Psoas muscle (tissue), 8 donors: ENCODE measurements around the gene PRR9. TPM values are rescaled to one million over a fixed set of nuclear protein-coding genes. Genes with fewer than 3 reads are reported as not detected.

Experiments used
- ATAC-seq, 4 donors: fragments of 200-7000 bp; cut with Tn5 transposase; one replicate each; pipeline ENCODE4 v1.9.1; 2020; ENCODE audit warnings: moderate library complexity in 3 of 4, mild to moderate bottlenecking in 2 of 4
- DNase-seq, 2 donors: peaks; one replicate each; pipeline ENCODE4 v3.0.0-alpha.2; 2020
- H3K27ac ChIP-seq: fragments of 200-600 bp; one replicate; pipeline ENCODE4 v1.8.0; 2022
- H3K27me3 ChIP-seq, 3 donors: fragments of 200-600 bp in 1 of 3; one replicate each; pipeline versions ENCODE4 v1.6.1 to v1.8.0; 2013 to 2022; ENCODE audit warnings: low read length in 2 of 3, mild to moderate bottlenecking in 2 of 3, moderate library complexity in 1 of 3; ENCODE audit not compliant: insufficient read depth in 3 of 3
- H3K36me3 ChIP-seq, 2 donors: fragments of 200-600 bp in 1 of 2; one replicate each; pipeline versions ENCODE4 v1.6.1 to v1.8.0; 2013 to 2022; ENCODE audit warnings: low read depth in 1 of 2, mild to moderate bottlenecking in 1 of 2, moderate library complexity in 1 of 2; ENCODE audit not compliant: insufficient read depth in 1 of 2
- H3K4me1 ChIP-seq: fragments of 200-600 bp; one replicate; pipeline ENCODE4 v1.8.0; 2022
- H3K4me3 ChIP-seq: fragments of 200-600 bp; one replicate; pipeline ENCODE4 v1.8.0; 2022; ENCODE audit warnings: mild to moderate bottlenecking
- H3K9me3 ChIP-seq: fragments of 200-600 bp; one replicate; pipeline ENCODE4 v1.8.0; 2022
- WGBS, 3 donors: extraction: QIAGEN DNeasy Blood & Tissue Kit; methylation state at CpG; one replicate each; pipeline versions ENCODE4 v1.1.6 to v1.1.7; 2013; 5-methylcytosine and 5-hydroxymethylcytosine counted together
- intact Hi-C, 2 donors: fragments of 100-400 bp; cut with DNase I; formaldehyde crosslinking; loops; one replicate each; pipeline versions ENCODE4 v1.11.0 to v1.14.2; 2022
- polyA plus RNA-seq, 3 donors: library from polyadenylated mRNA; stranded (reverse); fragments of 200-250 nt; gene quantifications; one replicate each; pipeline ENCODE4 v1.2.3, GENCODE V29; 2013
- total RNA-seq, 4 donors: library from RNA; stranded (reverse); fragmentation: NEBNext Ultra II Directional in 2 of 4; extraction: Animal tissue kit (Norgen Biotek cat#: 25700) in 2 of 4; gene quantifications; one replicate each; pipeline versions ENCODE4 v1.2.1 to v1.2.4, GENCODE V29; 2021 to 2023
- TF ChIP-seq, protein P1 (sequence below): fragments of 200-600 bp; IDR thresholded peaks from one replicate; pipeline ENCODE4 v1.8.0; 2022; ENCODE audit warnings: antibody characterized with exemption
- donor health status: healthy with polysubstance abuse.
- donor health status: DM: no; HTN: no; CAD: no; lungs with moderate emphysema.
- donor health status: Bipolar disorder and iron deficiency.
- donor health status: healthy.
- donor health status: DM: yes; HTN: yes; CAD: no.
- donor health status: DM: no; HTN: no; CAD: no.
- donor health status: DM: no; HTN: no; CAD: no.
- donor health status: DM: yes; HTN: yes; CAD: no.

PRR9 gene
- total and polyA plus RNA-seq, 7 donors = 0.04 TPM; not detected in 6

DNA sequence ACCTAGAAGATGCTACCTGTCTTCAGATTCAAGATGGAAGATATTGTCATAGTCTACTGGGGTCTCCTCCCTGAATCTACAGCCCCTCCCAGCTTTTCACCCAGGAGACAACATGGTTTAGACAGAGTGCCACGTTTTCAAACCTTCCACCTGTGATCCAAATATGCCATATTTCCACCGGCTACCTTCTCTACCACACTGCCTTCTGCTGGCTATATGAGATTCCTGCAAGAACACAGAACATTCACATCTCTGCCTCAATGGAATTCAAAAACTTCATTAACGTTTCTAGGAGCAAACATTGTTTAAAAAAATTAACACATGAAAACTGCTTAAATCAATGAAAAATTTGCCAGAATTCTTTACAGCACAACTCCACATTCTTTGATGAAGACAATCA, 27.0 kb upstream of the PRR9 start:
- TF ChIP-seq, protein P1, sequence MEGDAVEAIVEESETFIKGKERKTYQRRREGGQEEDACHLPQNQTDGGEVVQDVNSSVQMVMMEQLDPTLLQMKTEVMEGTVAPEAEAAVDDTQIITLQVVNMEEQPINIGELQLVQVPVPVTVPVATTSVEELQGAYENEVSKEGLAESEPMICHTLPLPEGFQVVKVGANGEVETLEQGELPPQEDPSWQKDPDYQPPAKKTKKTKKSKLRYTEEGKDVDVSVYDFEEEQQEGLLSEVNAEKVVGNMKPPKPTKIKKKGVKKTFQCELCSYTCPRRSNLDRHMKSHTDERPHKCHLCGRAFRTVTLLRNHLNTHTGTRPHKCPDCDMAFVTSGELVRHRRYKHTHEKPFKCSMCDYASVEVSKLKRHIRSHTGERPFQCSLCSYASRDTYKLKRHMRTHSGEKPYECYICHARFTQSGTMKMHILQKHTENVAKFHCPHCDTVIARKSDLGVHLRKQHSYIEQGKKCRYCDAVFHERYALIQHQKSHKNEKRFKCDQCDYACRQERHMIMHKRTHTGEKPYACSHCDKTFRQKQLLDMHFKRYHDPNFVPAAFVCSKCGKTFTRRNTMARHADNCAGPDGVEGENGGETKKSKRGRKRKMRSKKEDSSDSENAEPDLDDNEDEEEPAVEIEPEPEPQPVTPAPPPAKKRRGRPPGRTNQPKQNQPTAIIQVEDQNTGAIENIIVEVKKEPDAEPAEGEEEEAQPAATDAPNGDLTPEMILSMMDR = no peak
- WGBS, 3 donors = 8 to 15% (median 10%) methylated on average over 3 of the region's 3 CpGs
- Histone ChIP-seq H3K27me3 (peaks cover 0 to 7% (median 2%) of the 10 kb centered on the region in 3 donors), H3K36me3 (no peaks in the 10 kb centered on the region), H3K27ac (no peak overlapping the region), H3K9me3 (no peaks in the 10 kb centered on the region), H3K4me1 (no peaks in the 10 kb centered on the region), H3K4me3 (no peak overlapping the region)
- intact Hi-C loops = no loop called here
- ATAC-seq (no peak), DNase-seq (no peak)

DNA sequence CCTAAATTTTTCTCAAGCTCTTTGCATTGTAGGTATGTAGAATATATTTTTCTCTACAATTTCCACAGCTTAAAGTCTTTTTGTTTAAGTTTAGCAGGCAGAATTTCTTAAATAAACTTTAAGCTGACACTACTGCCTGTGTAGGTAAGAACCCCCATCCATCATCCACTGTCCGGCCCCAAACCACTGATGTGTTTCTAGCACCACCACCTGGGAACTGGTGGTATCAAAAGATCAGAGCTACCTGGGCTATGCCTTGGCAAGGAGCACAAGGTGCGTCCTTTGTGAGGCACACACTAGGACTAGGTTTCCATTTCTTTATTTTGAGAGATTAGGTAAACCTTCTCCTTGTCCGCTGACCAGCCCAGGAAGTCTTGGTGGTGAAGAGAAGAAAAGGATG, 24.7 kb upstream of the PRR9 start:
- TF ChIP-seq, protein P1 = no peak
- ATAC-seq (no peak), DNase-seq (no peak)
- H3K27me3 ChIP-seq = peaks cover 0 to 7% (median 2%) of the 10 kb centered on the region in 3 donors
- no peak overlapping the region for H3K27ac ChIP-seq
- no peaks in the 10 kb centered on the region for H3K4me1 ChIP-seq
- H3K9me3 ChIP-seq = no peaks in the 10 kb centered on the region
- WGBS, 3 donors = 18 to 33% (median 27%) methylated on average over 3 of the region's 3 CpGs
- intact Hi-C loops = no loop called here
- H3K36me3 ChIP-seq = no peaks in the 10 kb centered on the region
- H3K4me3 ChIP-seq = no peak overlapping the region

DNA sequence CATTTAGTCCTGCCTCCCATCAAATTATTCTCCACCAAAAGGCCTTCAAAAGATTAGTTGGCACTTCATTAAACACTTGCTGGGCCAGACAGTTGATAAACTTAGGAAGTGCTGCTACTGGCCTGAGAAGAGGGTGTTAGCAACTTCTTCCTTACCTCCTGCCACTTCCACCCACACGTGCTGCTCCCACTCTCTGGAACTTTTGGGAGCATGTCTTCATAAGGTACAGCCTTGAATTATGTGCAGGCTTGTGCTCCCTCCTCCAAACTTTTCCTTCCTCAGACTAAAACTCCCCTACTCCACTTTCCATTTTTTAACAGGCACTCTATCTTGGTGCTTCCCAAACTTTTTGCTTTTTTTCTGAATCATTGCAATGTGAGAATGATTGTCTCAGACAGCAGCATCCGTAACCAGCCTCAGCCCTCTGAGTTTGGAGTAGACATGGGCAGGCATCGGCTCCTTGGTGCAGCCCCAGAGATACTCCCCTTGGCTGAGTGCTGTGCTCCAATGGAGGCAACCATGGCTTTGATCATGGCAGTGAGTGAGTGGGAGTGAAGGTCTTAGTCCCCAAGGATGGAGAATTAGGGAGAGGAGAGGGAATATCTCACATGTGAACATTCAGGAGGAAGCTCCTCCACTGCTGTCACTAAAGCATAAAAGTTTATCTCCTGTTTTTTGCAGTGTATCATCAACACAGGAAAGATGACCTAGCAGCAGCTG, 22.9 kb upstream of the PRR9 start:
- TF ChIP-seq, protein P1 = no peak
- H3K9me3 ChIP-seq = no peaks in the 10 kb centered on the region
- H3K4me3 ChIP-seq = no peak overlapping the region
- no peaks in the 10 kb centered on the region for H3K4me1 ChIP-seq
- H3K27ac ChIP-seq = no peak overlapping the region
- intact Hi-C loops = no loop called here
- no peak for DNase-seq
- H3K27me3 ChIP-seq = peaks cover 2 to 7% (median 3%) of the 10 kb centered on the region in 3 donors
- no peak for ATAC-seq
- H3K36me3 ChIP-seq = no peaks in the 10 kb centered on the region
- WGBS, 3 donors = 44 to 61% (median 59%) methylated on average over 3 of the region's 3 CpGs

DNA sequence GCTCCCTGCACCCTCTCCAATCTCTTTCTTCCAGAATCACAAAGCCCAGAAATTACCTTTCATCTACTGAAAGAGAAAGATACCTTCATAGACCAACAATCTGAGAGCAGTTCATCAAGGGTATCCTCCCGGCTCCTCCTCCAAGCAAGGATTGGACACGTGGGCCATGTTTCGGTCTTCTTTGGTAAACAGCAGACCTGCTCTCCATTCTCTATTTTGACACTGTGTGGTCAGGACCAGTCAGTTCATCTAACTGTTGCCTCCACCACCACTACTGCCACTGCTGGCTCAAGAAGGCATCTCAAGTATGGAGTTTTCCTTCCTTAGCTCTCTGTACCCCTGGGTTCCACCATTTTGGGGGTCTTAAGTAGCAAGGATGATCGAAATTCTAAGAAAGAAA, 22.2 kb upstream of the PRR9 start:
- no peaks in the 10 kb centered on the region for H3K4me1 ChIP-seq
- H3K27ac ChIP-seq = no peak overlapping the region
- intact Hi-C loops = no loop called here
- no peak overlapping the region for H3K4me3 ChIP-seq
- WGBS, 3 donors = 72 to 78% (median 75%) methylated on average over 4 of the region's 4 CpGs
- TF ChIP-seq, protein P1 = no peak
- H3K9me3 ChIP-seq = no peaks in the 10 kb centered on the region
- ATAC-seq = no peak
- no peak for DNase-seq
- H3K36me3 ChIP-seq = no peaks in the 10 kb centered on the region
- peaks cover 2 to 7% (median 3%) of the 10 kb centered on the region in 3 donors for H3K27me3 ChIP-seq

DNA sequence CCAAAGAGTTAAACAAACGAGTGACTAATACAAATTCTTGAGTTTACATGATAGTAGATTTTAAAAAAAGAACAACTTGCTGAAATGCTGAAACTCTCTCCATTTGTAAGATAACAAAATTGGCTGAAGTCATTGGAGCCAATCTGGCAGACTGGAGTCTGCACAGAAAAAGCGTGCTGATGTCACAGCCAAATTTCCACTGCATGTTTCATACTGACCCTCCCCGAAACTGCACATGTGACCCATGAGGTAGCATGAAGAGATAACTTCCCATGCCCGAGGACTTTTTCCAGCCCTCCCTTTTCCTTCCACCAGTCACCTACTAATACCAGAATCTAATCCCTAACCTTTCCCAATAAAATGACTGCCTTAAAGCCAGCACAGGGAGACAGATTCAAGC, 15.4 kb upstream of the PRR9 start:
- 57 to 72% (median 64%) methylated on average over 4 of the region's 4 CpGs for WGBS, 3 donors
- no peak for DNase-seq
- no peaks in the 10 kb centered on the region for H3K9me3 ChIP-seq
- H3K4me1 ChIP-seq = no peaks in the 10 kb centered on the region
- no peaks in the 10 kb centered on the region for H3K36me3 ChIP-seq
- TF ChIP-seq, protein P1 = no peak
- peaks cover 0 to 3% (median 0%) of the 10 kb centered on the region in 3 donors for H3K27me3 ChIP-seq
- intact Hi-C loops = no loop called here
- H3K4me3 ChIP-seq = no peak overlapping the region
- H3K27ac ChIP-seq = no peak overlapping the region
- ATAC-seq = no peak
